GM04504 (cell line): ENCODE measurements around the gene PIP.
"Not testable (repeated sequence)": the region's sequence is repeated elsewhere in the genome, so short reads cannot be mapped to it uniquely, and the experiment has no call there.

Experiments used
- DNase-seq: peaks from one replicate; pipeline ENCODE4 v3.0.0-alpha.2; 2012; ENCODE audit warnings: low read depth

PIP gene, protein sequence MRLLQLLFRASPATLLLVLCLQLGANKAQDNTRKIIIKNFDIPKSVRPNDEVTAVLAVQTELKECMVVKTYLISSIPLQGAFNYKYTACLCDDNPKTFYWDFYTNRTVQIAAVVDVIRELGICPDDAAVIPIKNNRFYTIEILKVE

DNA sequence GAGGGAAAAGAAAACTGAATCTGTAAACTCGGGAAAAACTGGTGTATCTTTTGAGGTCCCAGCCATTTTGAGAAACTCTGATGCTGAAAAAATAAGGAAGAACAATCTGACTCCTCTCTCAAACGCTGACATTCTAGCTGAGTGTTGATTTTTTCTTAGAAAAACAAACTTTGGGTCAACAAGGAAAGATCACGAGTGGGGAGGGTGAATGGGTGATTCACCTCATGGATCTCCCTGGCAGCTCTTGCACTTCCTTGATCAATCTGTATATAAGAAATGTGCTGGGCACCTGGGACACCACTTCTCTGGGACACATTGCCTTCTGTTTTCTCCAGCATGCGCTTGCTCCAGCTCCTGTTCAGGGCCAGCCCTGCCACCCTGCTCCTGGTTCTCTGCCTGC, at the start of gene PIP:
PIP (plus strand) TSS at position 297 of the 400 bp plus-strand sequence; CDS start at position 337, 40 bp downstream.
- no peak for DNase-seq

DNA sequence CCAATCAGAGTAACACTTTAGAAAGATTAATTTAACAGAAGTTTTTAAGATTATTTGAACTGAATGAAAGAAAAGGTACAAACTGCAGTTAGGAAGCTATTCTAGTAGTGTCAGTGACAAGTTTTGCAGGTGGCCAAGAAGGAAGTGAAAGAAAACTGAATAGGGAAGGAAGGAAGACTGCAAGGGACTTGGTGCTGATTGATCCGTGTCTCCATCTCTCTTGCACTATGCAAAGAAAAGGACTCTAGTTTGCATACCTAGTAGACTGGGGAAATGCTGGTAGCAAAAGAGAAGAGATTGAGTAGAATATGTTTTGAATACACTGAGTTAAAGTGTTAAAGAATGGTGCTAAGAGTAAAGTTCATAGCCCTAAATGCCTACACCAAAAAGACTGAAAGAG, 46.8 kb upstream of the PIP start:
- no peak for DNase-seq

DNA sequence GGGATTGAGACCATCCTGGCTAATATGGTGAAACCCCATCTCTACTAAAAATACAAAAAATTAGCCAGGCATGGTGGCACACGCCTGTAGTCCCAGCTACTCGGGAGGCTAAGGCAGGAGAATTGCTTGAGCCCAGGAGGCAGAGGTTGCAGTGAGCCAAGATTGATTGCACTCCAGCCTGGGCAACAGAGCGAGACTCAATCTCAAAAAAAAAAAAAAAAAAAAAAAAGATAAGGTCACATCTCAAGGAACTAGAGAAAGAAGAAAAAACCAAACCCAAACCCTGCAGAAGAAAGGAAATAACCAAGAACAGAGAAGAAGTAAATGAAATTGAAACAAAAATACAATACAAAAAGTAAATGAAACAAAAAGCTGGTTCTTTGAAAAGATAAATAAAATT, 46.3 kb upstream of the PIP start:
- not testable (repeated sequence) for DNase-seq

DNA sequence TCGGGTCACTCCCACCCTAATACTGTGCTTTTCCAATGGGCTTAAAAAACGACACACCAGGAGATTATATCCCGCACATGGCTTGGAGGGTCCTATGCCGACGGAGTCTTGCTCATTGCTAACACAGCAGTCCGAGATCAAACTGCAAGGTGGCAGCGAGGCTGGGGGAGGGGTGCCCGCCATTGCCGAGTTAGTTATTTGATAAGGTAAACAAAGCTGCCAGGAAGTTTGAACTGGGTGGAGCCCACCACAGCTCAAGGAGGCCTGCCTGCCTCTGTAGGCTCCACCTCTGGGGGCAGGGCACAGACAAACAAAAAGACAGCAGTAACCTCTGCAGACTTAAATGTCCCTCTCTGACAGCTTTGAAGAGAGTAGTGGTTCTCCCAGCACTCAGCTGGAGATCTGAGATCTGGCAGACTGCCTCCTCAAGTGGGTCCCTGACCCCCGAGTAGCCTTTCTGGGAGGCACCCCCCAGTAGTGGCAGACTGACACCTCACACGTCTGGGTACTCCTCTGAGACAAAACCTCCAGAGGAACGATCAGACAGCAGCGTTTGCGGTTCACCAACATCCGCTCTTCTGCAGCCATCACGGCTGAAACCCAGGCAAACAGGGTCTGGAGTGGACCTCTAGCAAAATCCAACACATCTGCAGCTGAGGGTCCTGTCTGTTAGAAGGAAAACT, 43.2 kb upstream of the PIP start:
- not testable (repeated sequence) for DNase-seq

DNA sequence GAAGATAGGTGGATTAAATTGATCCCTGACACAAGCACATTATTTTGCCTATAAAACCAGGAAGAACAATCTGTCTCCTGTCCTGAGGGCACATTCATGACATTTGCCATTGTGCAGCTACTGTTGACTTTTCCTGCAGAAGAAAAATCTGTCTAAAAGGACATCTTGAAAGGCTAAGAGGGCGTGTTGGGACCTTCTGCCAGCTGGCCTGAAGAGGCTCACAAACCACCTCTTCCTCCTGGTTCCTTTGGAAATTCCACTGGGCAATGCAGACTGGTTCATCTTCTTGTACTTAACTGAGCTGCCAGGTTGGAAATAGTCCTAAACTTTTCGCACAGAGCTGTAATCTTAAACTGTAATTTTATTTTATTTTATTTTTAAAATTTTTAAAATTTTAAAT, 35.7 kb upstream of the PIP start:
- DNase-seq: no peak

DNA sequence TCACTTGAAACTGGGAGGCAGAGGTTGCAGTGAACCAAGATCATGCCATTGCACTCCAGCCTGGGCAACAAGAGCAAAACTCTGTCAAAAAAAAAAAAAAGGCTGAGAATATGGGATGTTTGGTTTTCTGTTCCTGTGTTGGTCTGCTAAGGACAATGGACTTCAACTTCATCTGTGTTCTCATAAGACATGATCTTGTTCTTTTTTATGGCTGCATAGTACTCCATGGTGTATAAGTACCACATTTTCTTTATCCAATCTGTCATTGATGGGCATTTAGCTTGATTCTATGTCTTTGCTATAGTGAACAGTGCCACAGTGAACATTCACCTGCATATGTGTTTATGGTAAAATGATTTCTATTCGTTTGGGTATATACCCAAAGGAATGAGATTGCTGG, 32.3 kb upstream of the PIP start:
- DNase-seq: not testable (repeated sequence)

DNA sequence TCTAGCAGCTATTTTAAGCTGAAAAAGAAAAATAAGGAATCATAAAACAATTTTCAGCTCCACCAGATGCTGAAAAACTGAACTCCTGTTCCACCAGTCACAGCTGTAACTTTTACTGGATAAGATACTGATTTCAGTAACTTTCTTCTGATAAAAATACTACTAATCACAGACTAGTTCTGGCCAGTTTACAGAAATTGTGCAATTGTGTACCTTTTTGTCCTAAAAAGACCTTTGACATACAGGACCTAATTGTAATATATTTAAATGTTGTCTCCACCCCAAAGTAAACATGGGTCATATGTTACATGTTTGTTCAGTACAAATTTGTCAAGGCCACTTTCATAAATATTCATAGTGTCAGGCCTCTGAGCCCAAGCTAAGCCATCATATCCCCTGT, 27.1 kb upstream of the PIP start:
- no peak for DNase-seq

DNA sequence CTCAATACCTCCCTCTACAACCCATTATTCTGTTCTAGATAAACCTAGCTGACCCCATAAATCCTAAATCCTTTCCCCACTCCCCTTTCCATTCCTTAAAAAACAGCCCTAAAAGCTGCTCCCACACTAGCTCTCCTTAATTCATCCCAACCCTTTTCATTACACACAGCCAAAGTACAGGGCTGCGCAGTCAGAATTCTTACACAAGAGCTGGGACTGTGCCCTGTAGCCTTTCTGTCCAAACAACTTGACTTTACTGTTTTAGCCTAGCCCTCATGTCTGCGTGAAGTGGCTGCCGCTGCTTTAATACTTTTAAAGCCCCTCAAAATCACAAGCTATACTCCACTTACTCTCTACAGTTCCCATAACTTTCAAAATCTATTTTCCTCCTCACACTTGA, 23.9 kb upstream of the PIP start:
- DNase-seq: not testable (repeated sequence)

DNA sequence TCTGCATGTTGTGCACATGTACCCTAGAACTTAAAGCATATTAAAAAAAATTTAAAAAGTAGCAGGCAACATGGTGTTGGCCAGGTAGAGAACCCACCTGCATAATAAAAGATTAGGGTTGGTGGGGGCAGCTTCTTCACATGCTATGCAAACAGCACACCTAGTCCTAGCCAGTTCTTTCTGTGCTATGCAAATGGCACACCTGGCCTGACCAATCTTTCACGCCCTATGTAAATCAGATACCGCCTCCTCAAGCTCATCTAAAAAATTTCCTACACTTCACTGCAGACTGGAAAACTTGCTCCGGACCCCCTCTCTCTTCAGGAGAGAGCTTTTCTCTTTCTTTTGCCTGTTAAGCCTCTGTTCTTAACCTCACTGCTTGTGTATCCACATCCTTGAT, 14.5 kb upstream of the PIP start:
- DNase-seq: no peak

DNA sequence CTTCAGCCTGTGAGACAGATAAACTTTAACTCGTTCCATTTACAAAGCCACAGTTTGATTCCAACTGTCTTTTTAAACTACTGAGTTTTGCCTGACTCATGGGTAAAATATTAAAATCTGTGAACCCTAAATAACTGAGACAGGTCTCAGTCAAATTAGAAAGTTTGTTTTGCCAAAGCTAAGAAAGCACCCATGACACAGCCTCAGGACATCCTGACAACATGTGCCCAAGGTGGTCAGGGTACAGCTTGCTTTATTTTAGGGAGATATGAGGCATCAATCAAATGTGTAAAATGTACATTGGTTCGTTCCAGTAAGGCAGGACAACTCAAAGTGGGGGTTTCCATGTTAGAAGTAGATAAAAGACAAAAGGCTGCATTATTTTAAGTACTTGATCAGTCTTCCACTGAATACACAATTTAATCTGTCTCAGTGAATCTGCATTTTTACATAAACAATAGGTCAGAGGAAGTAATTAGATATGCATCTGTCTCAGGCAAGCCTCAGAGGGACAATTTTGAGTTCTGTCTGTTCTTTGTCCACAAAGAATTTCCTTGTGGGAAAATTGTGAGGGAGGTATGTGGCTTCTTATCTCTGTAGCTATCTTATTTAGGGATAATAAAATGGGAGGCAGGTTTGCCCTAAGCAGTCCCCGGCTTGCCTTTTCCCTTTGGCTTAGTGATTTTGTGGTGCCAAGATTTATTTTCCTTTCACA, 11.0 kb upstream of the PIP start:
- DNase-seq: no peak

DNA sequence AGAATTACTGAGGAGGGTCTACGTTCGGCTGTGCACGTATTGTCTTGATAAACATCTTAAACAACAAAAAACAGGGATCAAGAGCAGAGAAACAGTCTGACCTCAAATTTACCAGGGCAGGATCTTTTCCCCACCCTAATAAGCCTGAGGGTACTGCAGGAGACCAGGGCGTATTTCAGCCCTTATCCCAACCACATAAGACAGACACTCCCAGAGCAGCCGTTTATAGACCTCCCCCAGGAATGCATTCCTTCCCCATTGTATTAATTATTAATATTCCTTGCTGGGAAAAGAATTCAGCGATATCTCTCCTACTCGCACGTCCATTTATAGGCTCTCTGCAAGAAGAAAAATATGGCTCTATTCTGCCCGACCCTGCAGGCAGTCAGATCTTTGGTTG, 8.6 kb upstream of the PIP start:
- not testable (repeated sequence) for DNase-seq

DNA sequence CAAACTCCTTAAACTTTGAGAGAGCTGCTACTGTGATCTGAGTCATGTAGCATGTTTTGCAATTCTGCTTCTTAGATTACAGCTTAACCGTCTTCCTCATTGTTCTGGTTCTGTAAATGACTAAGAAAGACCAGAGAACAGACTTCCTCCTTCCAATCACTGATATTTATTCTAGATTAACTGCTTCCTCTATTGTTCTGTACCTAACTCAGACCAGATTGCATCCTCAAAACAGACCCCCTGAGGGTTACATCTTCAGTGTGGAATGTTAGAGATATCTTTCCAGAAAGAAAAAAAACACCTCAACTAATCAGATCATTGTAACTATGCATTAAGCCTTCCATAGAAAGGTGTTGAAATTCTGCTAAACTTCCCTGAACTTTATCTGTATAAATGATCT, 5.7 kb upstream of the PIP start:
- DNase-seq: no peak

DNA sequence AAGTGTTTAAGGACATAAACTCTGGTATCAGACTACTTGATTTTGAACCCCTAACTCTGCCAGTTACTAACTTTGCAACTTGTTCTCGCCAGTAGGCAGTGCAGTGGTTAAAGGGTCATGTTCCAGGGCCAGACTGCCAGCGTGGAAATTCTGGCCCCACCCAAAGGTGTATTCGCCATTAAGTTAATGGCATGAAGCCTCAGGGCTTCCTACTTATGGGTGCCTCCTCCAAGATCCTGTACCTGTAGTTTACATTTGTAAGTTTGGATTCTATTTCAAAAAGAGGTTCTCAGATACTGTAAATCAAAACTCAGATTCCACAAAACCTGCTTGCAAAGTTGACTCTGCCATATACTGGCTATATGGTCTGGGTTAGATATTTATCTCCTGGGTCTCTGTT, 2.8 kb upstream of the PIP start:
- DNase-seq: no peak

DNA sequence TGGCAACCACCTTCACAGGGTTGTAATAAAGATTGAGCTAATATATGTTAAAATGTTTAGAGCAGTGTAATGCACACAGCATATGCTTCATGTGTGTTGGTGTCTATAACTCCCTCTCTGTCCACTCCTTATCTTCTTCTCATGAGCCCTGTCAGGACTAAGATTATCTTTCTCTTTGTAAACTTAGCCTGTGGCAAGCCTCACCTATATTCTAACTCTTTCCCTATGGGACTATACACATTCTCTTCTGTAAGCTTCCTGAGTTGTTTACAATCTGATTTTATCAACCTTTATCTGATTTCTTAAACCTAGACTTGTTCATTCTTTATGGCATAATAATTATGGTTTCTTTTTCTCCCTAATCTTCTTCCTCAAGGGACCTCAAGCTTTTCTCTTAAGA, 2.4 kb upstream of the PIP start:
- no peak for DNase-seq

DNA sequence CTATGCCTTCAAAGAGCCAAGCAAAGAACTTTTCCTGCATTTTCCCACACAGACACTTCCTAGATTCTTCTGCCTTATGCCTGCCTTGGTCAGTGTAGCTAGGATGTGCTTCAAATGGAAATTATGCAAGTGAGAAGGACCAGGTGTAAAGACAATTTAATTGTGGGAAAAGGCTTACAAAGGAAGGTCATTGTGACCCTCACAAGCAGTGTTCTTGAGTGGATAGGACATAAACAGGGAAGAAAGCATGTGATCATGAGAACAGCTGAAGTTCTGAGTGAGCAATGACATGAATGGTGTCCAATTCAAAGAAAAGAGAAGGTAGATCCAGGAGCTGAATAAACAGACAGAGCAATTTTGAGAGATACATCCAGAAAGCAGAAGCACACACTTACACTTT, 1.3 kb upstream of the PIP start:
- no peak for DNase-seq

DNA sequence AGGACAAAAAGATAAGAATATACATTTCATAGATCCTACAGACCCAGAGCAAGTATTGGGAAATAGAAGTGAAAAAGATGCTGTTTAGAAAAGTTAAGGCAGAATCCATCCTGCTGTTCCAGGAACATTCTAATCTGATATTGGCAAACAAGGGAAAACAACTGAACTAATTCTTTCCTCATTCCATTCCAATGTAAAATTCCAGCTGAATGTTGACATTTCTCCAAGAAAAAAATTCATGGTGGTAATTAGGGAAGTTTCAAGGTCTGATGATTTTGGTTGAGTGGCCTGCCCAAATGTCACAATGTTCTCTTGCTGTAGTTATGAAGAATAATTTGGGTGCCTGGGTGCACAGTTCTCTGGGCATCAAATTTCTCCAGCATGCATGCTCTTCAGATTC, 15.2 kb downstream of the PIP start:
- DNase-seq: no peak

DNA sequence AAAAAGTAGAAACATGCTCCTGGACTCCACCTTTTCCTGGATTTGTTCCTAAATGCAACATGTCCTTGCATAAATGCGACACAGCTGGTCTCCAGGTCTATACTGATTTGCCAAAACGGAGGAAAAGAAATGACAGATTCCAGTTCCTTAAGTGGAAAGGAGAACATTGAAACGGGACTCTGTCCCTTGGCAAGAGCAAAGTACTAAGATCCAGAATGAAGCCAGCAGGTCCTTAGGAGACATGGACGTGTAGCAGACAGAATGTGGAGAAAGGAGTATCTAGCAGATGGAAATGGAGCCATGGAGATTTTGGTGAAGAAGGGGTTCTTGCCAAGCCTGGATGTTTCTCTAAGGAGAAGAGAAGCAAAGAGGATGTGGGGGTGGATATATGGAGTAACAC, 16.2 kb downstream of the PIP start:
- no peak for DNase-seq

DNA sequence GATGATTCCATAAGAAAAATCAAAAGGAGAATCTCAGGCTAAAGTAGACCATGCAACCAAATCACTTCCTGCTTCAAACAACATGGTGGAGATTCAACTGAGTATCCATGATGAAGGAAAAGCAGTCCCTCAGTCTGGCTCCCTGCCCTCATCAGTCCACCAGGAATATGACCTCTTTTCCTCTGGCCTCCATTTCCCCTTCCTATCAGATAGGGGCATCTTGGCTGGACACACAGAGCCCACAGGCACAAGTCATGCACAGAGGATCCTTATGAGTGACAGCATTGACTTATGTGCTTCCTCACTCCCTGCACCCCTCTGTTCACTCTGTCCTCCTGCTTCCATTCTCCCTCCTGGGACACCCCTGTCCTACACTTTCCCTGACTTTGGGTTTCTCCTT, 16.8 kb downstream of the PIP start:
- DNase-seq: no peak

DNA sequence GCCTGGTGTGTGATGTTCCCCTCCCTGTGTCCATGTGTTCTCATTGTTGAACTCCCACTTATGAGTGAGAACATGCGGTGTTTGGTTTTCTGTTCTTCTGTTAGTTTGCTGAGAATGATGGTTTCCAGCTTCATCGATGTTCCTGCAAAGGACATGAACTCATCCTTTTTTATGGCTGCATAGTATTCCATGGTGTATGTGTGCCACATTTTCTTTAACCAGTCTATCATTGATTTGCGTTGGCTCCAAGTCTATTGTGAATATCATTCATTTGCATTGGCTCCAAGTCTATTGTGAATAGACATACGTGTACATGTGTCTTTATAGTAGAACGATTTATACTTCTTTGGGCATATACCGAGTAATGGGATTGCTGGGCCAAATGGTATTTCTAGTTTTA, 18.8 kb downstream of the PIP start:
- DNase-seq: not testable (repeated sequence)

DNA sequence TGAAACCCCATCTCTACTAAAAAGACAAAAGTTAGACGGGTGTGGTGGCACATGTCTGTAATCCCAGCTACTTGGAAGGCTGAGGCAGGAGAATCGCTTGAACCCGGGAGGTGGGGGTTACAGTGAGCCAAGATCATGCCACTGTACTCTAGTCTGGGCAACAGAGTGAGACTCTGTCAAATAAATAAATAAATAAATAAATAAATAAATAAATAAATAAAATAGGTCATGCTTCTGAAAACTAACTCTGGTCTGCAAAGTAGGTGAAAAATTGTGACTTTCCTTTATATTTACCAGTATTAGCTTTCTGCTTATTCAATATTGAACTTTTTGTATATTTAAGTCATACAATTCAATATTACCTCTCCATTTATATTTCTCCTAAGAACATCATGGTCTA, 26.7 kb downstream of the PIP start:
- DNase-seq: not testable (repeated sequence)

DNA sequence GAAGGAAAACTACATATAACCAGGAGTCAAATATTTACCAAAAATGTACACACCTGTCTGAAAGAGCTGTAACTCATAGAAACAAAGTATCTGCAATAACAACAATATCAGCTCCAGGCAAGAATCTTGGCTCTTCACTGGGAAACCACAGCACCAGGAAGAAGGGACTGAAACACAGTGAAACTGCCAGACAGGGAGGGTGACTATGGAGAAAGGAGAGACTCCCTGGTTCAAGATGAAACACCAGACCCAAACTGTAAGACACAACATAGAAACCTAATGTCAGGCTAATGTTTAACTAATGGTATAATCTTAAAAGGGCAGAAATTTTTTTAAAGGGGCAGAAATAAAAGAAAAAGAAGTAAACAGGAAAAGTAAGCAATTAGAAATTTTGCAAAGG, 39.8 kb downstream of the PIP start:
- no peak for DNase-seq

DNA sequence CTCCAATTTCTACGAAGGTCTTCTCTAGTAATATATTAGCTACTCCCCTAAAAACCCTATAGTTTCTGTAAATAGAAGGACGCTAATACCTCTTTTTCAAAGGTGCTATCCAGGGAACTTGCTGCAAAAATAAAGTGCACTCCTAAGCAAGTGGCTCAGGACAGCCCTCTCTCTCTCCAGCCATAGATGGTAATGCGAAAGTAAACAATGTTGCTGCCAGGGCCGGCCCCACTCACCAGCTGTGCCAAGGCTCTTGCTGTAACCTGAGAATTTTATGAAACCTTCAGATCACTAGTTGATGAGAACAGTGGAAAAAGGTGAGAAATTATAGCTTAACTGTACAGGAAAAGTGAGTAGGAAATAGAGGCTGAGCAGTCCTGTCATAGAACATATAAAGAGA, 40.5 kb downstream of the PIP start:
- no peak for DNase-seq

DNA sequence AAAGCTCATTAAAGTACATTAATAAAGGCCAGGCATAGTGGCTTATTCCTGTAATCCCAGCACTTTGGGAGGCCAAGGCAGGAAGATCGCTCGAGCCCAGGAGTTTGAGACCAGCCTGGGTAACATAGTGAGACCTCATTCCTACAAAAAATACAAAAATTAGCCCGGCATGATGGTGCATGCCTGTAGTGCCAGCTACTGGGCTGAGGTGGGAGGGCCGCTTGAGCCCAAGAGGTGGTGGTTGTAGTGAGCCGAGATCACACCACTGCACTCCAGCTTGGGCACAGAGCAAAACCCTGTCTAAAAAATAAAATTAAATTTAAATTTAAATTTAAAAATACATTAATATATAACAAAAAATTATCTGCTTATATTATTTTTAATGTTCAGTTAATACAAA, 44.3 kb downstream of the PIP start:
- no peak for DNase-seq
